Osteocyte (in vitro differentiated cells): ENCODE measurements around the gene WBP2. TPM values are rescaled to one million over a fixed set of nuclear protein-coding genes. Genes with fewer than 3 reads are reported as not detected.
"Not testable (repeated sequence)": the region's sequence is repeated elsewhere in the genome, so short reads cannot be mapped to it uniquely, and the experiment has no call there.

Experiments
- DNase-seq: peaks from one replicate; pipeline ENCODE4 v3.0.0; 2021; ENCODE audit warnings: mixed read lengths; ENCODE audit not compliant: unreplicated experiment; ENCODE audit errors: extremely low spot score
- H3K27ac Mint-ChIP-seq: one replicate; pipeline ENCODE4 v1.8.0; 2021; ENCODE audit warnings: mild to moderate bottlenecking, mixed read lengths; ENCODE audit not compliant: unreplicated experiment
- H3K27me3 Mint-ChIP-seq: one replicate; pipeline ENCODE4 v1.8.0; 2021; ENCODE audit warnings: mixed read lengths; ENCODE audit not compliant: unreplicated experiment
- H3K36me3 Mint-ChIP-seq: one replicate; pipeline ENCODE4 v1.8.0; 2021; ENCODE audit warnings: mixed read lengths; ENCODE audit not compliant: unreplicated experiment
- H3K4me1 Mint-ChIP-seq: one replicate; pipeline ENCODE4 v1.8.0; 2021; ENCODE audit warnings: mixed read lengths; ENCODE audit not compliant: unreplicated experiment
- H3K4me3 Mint-ChIP-seq: one replicate; pipeline ENCODE4 v1.8.0; 2021; ENCODE audit warnings: mild to moderate bottlenecking, moderate library complexity, mixed read lengths; ENCODE audit not compliant: unreplicated experiment
- H3K9me3 Mint-ChIP-seq: one replicate; pipeline ENCODE4 v1.8.0; 2021; ENCODE audit warnings: mixed read lengths; ENCODE audit not compliant: unreplicated experiment
- CTCF ChIP-seq: fragments of 200-600 bp; sonication (generic); IDR thresholded peaks from 2 replicates; pipeline ENCODE4 v1.5.0; 2021; ENCODE audit warnings: antibody characterized with exemption, mild to moderate bottlenecking, moderate library complexity
- total RNA-seq: library from RNA; stranded (reverse); gene quantifications from 2 replicates; pipeline ENCODE4 v1.2.1, GENCODE V29; 2021

WBP2 gene
- total RNA-seq, 1 donor from 2014 or later: 88.2 TPM

GRCh38 chr17:75865404-75866188, 10.5 kb upstream of the WBP2 start:
- not testable (repeated sequence) for H3K9me3 Mint-ChIP-seq, H3K36me3 Mint-ChIP-seq, H3K4me3 Mint-ChIP-seq, H3K27me3 Mint-ChIP-seq, DNase-seq
- Mint-ChIP-seq H3K4me1 (peaks cover 37% of the 10 kb centered on the region), H3K27ac (peak overlapping the region; percentile 97)

GRCh38 chr17:75864887-75865286, 9.8 kb upstream of the WBP2 start:
- Mint-ChIP-seq H3K27ac (peak overlapping the region; percentile 97), H3K4me1 (peaks cover 31% of the 10 kb centered on the region)
- H3K27me3 Mint-ChIP-seq, H3K9me3 Mint-ChIP-seq, H3K4me3 Mint-ChIP-seq, H3K36me3 Mint-ChIP-seq, DNase-seq: not testable (repeated sequence)

GRCh38 chr17:75864448-75864871, 9.3 kb upstream of the WBP2 start:
- TF ChIP-seq CTCF: no peak
- Mint-ChIP-seq H3K4me1 (peaks cover 27% of the 10 kb centered on the region), H3K9me3 (no peaks in the 10 kb centered on the region), H3K27ac (peak overlapping the region; percentile 97), H3K27me3 (no peaks in the 10 kb centered on the region), H3K36me3 (no peaks in the 10 kb centered on the region), H3K4me3 (no peak overlapping the region)
- peak; percentile 93 for DNase-seq

- no peak for DNase-seq
- H3K9me3 Mint-ChIP-seq: no peaks in the 10 kb centered on the region
- H3K27ac Mint-ChIP-seq: no peak overlapping the region
Observed at GRCh38 chr17:75861927-75862317, 6.8 kb upstream of the WBP2 start.

GRCh38 chr17:75859358-75859757, 4.2 kb upstream of the WBP2 start:
- not testable (repeated sequence) for H3K27ac Mint-ChIP-seq, H3K36me3 Mint-ChIP-seq, DNase-seq, H3K27me3 Mint-ChIP-seq, H3K4me3 Mint-ChIP-seq, H3K9me3 Mint-ChIP-seq
- H3K4me1 Mint-ChIP-seq: peaks cover 15% of the 10 kb centered on the region

More at GRCh38 chr17:75861927-75862317, 6.8 kb upstream of the WBP2 start:
- no peaks in the 10 kb centered on the region for H3K27me3 Mint-ChIP-seq
- H3K4me3 Mint-ChIP-seq: no peak overlapping the region
- peaks cover 20% of the 10 kb centered on the region for H3K4me1 Mint-ChIP-seq
- no peaks in the 10 kb centered on the region for H3K36me3 Mint-ChIP-seq
- no peak for TF ChIP-seq CTCF

- H3K4me3 Mint-ChIP-seq: no peak overlapping the region
- peaks cover 24% of the 10 kb centered on the region for H3K4me1 Mint-ChIP-seq
- no peaks in the 10 kb centered on the region for H3K27me3 Mint-ChIP-seq
- H3K9me3 Mint-ChIP-seq: no peaks in the 10 kb centered on the region
- TF ChIP-seq CTCF: no peak
- H3K36me3 Mint-ChIP-seq: peaks cover 9% of the 10 kb centered on the region
- H3K27ac Mint-ChIP-seq: peak overlapping the region; percentile 86
- no peak for DNase-seq
Observed at GRCh38 chr17:75856062-75856756, 1.1 kb upstream of the WBP2 start.
